Stimulated activated CD8-positive, alpha-beta memory T cell treated with anti-CD3 and anti-CD28 coated beads, Interleukin-7, amount 100 ng/mL, for 4 hours (primary cell): ENCODE measurements around the gene SYNJ1.
"Not testable (repeated sequence)": the region's sequence is repeated elsewhere in the genome, so short reads cannot be mapped to it uniquely, and the experiment has no call there.

ENCODE experiments used
- DNase-seq, 2 donors: peaks; one replicate each; pipeline ENCODE4 v3.0.0-alpha.2; 2020; ENCODE audit warnings: low read depth in 2 of 2

The SYNJ1 gene

GRCh38 chr21:32727687-32728455 is at the start of gene SYNJ1:
SYNJ1 (minus strand) TSS chr21:32728013; CDS start chr21:32726895, 1,118 bp downstream.
- DNase-seq = peak; percentile 84 to 94

DNA sequence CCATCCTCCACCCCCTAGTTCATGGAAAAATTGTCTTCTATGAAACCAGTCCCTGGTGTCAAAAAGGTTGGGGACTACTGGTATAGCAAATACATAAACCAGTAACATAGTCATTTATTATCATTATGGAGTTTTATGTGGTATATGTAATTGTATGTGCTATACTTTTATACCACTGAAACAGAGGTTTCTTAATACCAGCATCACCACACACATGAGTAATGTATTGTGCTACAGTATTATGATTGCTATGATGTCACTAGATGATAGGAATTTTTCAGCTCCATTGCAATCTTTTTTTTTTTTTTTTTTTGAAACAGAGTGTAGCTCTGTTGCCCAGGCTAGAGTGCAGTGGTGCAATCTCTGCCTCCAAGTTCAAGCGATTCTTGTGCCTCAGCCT is 49.5 kb upstream of the SYNJ1 start:
- DNase-seq = no peak

- no peak for DNase-seq
Measured at GRCh38 chr21:32776743-32777142, 48.9 kb upstream of the SYNJ1 start.

- DNase-seq = not testable (repeated sequence)
Measured at GRCh38 chr21:32773048-32773344, 45.2 kb upstream of the SYNJ1 start.

DNA sequence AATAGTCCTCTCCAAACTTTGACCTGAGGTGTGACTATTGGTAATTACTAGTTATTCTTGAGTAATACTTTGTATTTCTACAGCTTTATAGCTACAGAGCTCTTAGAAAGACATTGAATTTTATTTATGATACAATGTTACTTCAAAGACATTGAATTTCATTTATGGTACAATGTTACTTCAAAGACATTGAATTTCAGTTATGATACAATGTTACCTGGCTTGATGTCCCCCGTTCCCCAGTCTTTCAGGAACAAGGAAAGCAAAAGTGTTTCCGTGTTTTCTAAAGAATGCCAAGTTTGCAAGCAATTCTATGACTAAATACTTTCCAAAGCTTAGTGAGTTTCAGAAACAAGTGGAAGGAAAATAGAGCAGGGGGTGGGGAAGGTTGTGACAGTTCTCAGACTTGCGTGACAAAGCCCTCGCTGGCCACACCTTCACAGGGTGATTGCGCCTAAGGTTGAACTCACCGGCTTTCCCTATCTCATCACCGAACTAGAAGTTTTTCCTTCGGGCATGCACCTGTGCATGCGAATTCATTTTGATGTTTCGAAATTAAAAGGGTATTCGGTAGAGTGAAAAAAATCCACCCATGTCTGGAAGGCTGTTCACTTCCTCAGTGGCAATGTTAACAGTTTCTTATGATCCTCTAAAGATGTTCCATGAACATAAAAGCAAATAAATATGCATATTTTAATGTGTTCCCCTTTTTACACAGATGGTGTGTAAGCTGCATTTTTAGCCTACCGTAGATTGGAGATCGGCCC is 44.7 kb upstream of the SYNJ1 start:
- DNase-seq = peak; percentile 53 to 55

GRCh38 chr21:32770871-32771523 is 43.2 kb upstream of the SYNJ1 start:
- peak in 1 of 2 donors; percentile 1 for DNase-seq

GRCh38 chr21:32768530-32768929 is 40.7 kb upstream of the SYNJ1 start:
- DNase-seq = no peak

GRCh38 chr21:32765058-32765457 is 37.2 kb upstream of the SYNJ1 start:
- no peak for DNase-seq

DNA sequence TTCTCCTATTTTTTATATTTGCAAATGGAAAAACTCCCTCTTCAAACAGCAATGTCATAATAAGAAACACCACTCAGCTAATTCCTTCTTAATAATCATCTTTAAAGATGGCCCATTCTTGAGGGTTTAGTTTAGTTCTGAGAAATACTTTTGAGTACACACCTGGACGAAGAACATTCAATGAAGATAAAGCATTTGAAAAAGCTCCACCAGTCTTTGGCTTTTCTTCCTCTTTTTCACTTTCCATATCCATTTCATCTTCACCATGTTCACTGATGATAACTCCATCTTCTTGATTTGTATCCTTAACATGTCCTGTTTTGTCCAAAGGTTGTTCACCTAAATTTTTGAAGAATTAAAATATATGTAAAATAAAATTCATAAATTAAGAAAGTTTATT is 36.4 kb upstream of the SYNJ1 start:
- DNase-seq = no peak

GRCh38 chr21:32757804-32758203 is 30.0 kb upstream of the SYNJ1 start:
- no peak for DNase-seq

DNA sequence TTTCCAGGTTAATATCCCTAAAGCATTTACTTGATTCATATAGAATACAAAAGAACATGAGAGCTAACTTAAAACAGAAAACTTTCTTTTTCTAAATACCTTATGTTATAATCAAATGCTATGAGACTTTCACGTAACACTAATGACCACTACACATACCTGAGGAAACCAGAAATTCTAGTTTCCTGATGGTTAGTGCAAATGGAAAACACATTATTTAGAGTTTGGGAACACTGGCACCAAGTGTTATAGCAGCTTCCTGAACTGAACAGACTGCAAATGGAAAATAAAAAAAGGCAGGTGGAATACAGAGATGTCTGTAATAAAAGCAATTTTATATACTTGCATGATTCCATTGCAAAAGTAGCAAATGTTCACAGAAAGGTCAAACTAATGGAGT is 28.3 kb upstream of the SYNJ1 start:
- DNase-seq = no peak

GRCh38 chr21:32753818-32754585 is 26.2 kb upstream of the SYNJ1 start:
- DNase-seq = no peak

- no peak for DNase-seq
Measured at GRCh38 chr21:32750405-32750804, 22.6 kb upstream of the SYNJ1 start.

GRCh38 chr21:32749662-32750061 is 21.8 kb upstream of the SYNJ1 start:
- DNase-seq = no peak

GRCh38 chr21:32748529-32748928 is 20.7 kb upstream of the SYNJ1 start:
- DNase-seq = no peak

DNA sequence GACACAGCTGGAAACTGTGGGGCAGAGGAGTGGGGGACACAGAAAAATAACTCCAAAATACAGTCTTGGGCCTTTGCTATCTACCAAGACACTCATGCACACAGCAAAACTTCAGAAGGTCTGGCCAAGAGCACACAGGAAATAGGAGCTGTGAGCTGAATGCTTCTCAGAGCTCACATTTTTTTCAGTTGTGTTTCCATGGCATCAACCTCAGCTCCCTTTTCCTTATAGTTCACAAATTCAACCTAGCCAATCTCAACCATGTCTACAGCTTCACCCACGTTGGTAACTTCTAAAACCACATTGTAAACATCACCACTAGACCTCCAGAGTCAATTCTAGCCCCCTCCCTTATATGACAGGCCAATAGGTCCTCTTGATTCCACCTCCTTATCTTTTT is 19.6 kb upstream of the SYNJ1 start:
- no peak for DNase-seq

DNA sequence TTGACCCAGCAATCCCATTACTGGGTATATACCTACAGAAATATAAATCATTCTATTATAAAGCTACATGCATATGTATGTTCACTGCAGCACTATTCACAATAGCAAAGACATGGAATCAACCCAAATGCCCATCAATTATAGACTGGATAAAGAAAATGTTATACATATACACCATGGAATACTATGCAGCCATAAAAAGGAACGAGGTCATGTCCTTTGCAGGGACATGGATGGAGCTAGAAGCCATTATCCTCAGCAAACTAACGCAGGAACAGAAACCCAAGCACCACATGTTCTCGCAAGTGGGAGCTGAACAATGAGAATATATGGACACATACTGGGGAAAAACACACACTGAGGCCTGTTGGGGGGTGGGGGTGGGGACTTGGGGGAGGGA is 18.9 kb upstream of the SYNJ1 start:
- not testable (repeated sequence) for DNase-seq

DNA sequence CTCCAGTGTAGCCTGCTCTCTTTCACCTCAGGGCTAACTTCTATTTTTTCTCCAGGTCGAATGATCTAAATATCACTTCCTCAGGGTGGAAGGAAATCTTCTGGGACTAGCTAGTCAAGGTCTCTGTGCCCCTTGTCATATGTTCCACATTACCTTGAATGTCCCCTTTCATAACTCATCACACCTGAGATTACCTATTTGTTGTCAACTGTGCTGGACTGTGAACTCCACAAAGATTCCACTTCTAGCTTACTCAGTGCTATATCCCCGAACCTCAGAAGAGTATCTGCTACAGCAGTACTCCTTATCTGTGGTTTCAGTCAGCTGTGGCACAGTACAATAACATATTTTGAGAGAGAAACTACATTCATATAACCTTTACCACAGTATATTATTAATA is 14.6 kb upstream of the SYNJ1 start:
- DNase-seq = no peak

DNA sequence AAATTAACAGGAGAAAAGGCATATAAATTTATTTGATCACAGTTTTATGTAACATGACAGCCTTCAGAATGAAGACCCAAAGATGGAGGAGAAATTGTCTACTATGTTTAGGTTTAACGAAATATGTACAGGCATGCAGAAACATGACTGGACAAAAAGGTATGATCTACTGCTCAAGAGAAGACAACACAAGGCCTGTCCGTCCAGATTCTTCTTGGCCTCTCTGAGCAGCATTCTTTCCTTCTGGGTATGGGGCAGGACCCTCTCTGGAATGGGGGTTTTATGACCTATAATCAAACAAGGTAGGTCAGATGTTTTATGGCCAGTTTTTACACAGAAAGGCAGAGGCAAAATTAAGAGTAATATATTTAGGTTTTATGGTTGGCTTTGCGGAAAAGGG is 13.5 kb upstream of the SYNJ1 start:
- DNase-seq = no peak

DNA sequence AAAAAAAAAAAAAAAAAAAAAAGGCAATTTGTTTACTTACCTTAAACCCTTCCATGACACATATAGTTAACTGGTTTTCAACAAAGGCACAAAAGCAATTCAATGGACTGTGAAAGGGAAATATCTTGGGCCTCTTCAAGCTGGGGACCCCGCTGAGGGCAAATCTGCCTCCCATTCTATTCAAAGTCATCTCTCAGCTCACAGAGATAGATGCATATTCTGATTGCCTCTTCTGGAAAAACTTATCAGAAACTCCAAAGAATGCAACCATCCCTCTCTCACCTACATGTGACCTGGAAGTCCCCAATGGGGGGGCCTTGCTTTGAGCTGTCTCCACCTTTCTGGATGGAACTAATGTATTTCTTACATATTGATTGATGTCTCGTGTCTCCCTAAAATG is 12.1 kb upstream of the SYNJ1 start:
- DNase-seq = no peak

- not testable (repeated sequence) for DNase-seq
Measured at GRCh38 chr21:32736083-32736482, 8.3 kb upstream of the SYNJ1 start.

DNA sequence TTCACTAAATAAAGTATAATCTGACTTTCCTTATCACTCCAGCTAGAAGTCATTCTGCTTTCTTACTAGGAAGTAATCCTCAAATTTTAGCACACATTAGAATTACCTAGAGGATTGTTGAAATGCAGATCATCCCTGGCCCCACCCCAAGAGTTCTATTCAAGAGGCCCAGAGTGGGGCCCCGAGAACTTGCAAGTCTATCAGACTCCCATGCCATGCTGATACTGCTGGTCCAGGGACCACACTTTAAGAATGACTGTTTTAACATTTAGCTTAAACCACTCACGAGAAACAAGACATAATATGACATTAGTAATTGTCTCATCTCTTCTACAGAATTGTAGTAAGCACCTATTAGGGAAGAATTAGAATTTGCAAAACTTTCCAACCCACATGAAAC is 7.7 kb upstream of the SYNJ1 start:
- DNase-seq = no peak
